A673 (cell line): ENCODE measurements around the gene TP53BP1.

Source experiments
- CTCF ChIP-seq: fragments of 300-800, 200-600 bp; sonication (generic); conservative IDR thresholded peaks from 2 replicates; pipeline ENCODE4 v1.5.1; 2017; ENCODE audit warnings: low read depth, mild to moderate bottlenecking, antibody characterized with exemption, low read length, moderate library complexity, mixed read lengths
- EZH2 ChIP-seq: fragments of 200-600 bp; sonication (generic); IDR thresholded peaks from 2 replicates; pipeline ENCODE4 v1.6.1; 2017; ENCODE audit warnings: borderline replicate concordance, low read depth, mild to moderate bottlenecking, mixed read lengths, antibody characterized with exemption, low read length; ENCODE audit not compliant: poor library complexity, severe bottlenecking

GRCh38 chr15:43441316-43441715, 51.6 kb downstream of the TP53BP1 start:
- no peak for TF ChIP-seq CTCF
- no peak for TF ChIP-seq EZH2
